Endothelial cell of umbilical vein (primary cell): ENCODE data around the gene LAMA5. TPM values are rescaled to one million over a fixed set of nuclear protein-coding genes. Genes with fewer than 3 reads are reported as not detected.

Experiments
- BruUV-seq: library from RNA; stranded (reverse); fragments of 400-500 nt; replicated peaks from 2 replicates; lab custom pipeline; 2021; lab: Mats Ljungman, UMichigan
- CTCF ChIA-PET: fragments of 300-600, 350-600 bp; sonication (Branson Sonifier 250); formaldehyde crosslinking; loops from one replicate; lab custom pipeline; 2021; ENCODE audit warnings: antibody characterized with exemption, inconsistent platforms; lab: Charles Lee
- POLR2A ChIA-PET: fragments of 300-600, 350-600 bp; sonication (Branson Sonifier 250); formaldehyde crosslinking; loops from one replicate; lab custom pipeline; 2021; ENCODE audit warnings: antibody characterized with exemption, inconsistent platforms; lab: Charles Lee
- DNase-seq: peaks from one replicate; pipeline ENCODE4 v3.0.0-alpha.2; 2011; ENCODE audit warnings: low read depth, low spot score
- FAIRE-seq: peaks from 2 replicates; lab custom pipeline; 2011; peaks lifted over from hg19 to GRCh38; lab: Jason Lieb, UNC
- H2AFZ ChIP-seq: 2 replicates; pipeline ENCODE4 v1.6.0; 2012; ENCODE audit warnings: low read depth, low read length, control low read depth, inconsistent platforms
- H3K27ac ChIP-seq: 2 replicates; pipeline ENCODE4 v1.5.1; 2011; ENCODE audit warnings: low read depth, mild to moderate bottlenecking, control low read depth, low read length, moderate library complexity; ENCODE audit not compliant: insufficient read depth
- H3K27me3 ChIP-seq, 2 experiments: 2 replicates each; pipeline versions ENCODE4 v1.6.0 to v1.6.1; 2011; ENCODE audit warnings: low read length in 2 of 2, mixed read lengths in 1 of 2; ENCODE audit not compliant: control insufficient read depth in 2 of 2, insufficient read depth in 2 of 2
- H3K36me3 ChIP-seq, 2 experiments: 2 replicates in 1 of 2; 3 replicates in 1 of 2; pipeline ENCODE4 v1.5.1; 2011; ENCODE audit warnings: low read length in 2 of 2, mild to moderate bottlenecking in 1 of 2, moderate library complexity in 1 of 2; ENCODE audit not compliant: control insufficient read depth in 2 of 2, insufficient read depth in 2 of 2; ENCODE audit errors: extremely low read depth in 1 of 2
- H3K4me1 ChIP-seq: 3 replicates; pipeline ENCODE4 v1.5.1; 2011; ENCODE audit warnings: mild to moderate bottlenecking, low read length; ENCODE audit not compliant: control insufficient read depth, insufficient read depth; ENCODE audit errors: extremely low read depth
- H3K4me2 ChIP-seq: 2 replicates; pipeline ENCODE4 v1.6.1; 2011; ENCODE audit warnings: low read length, control low read depth, mixed read lengths; ENCODE audit not compliant: insufficient read depth
- H3K4me3 ChIP-seq, 3 experiments: fragments of 200-600 bp in 1 of 3; sonication (generic), shearing (Covaris generic) in 1 of 3; replicated peaks in 1 of 3; 2 replicates each; pipeline ENCODE4 v1.5.1; 2011 to 2016; ENCODE audit warnings: control low read depth in 3 of 3, low read length in 3 of 3, mild to moderate bottlenecking in 2 of 3, inconsistent platforms in 1 of 3, low read depth in 1 of 3, moderate library complexity in 1 of 3; ENCODE audit not compliant: insufficient read depth in 1 of 3
- H3K79me2 ChIP-seq: 2 replicates; pipeline ENCODE4 v1.6.0; 2012; ENCODE audit warnings: low read length, inconsistent platforms; ENCODE audit not compliant: control insufficient read depth, insufficient read depth
- H3K9ac ChIP-seq: replicated peaks from 2 replicates; pipeline ENCODE3; 2011; ENCODE audit warnings: low read length, control low read depth; ENCODE audit not compliant: insufficient read depth; ENCODE audit errors: extremely low read depth
- H3K9me1 ChIP-seq: replicated peaks from 3 replicates; pipeline ENCODE4 v1.6.0; 2011; ENCODE audit warnings: mild to moderate bottlenecking, low read length; ENCODE audit not compliant: control insufficient read depth, insufficient read depth; ENCODE audit errors: extremely low read depth
- H3K9me3 ChIP-seq: replicated peaks from 2 replicates; pipeline ENCODE4 v1.5.1; 2012; ENCODE audit warnings: low read length, inconsistent platforms; ENCODE audit not compliant: control insufficient read depth, insufficient read depth
- H4K20me1 ChIP-seq: replicated peaks from 2 replicates; pipeline ENCODE3; 2011; ENCODE audit warnings: mild to moderate bottlenecking, low read length; ENCODE audit not compliant: control insufficient read depth, insufficient read depth; ENCODE audit errors: extremely low read depth
- CTCF ChIP-seq, 2 donors: IDR thresholded peaks; 1 replicate in 1 of 2; 2 replicates in 1 of 2; pipeline ENCODE4 v1.5.1; 2011; ENCODE audit warnings: low read length in 2 of 2, mild to moderate bottlenecking in 2 of 2, moderate library complexity in 2 of 2, control low read depth in 1 of 2, inconsistent platforms in 1 of 2, low read depth in 1 of 2; ENCODE audit not compliant: insufficient read depth in 1 of 2; ENCODE audit errors: extremely low read depth in 1 of 2
- EZH2 ChIP-seq: IDR thresholded peaks from 2 replicates; pipeline ENCODE4 v1.6.1; 2012; ENCODE audit warnings: borderline replicate concordance, low read depth, mild to moderate bottlenecking, moderate library complexity, low read length, inconsistent platforms; ENCODE audit not compliant: severe bottlenecking
- FOS ChIP-seq: IDR thresholded peaks from 2 replicates; pipeline ENCODE4 v1.6.1; 2011; ENCODE audit warnings: mild to moderate bottlenecking, low read length, moderate library complexity, borderline replicate concordance; ENCODE audit not compliant: insufficient read depth
- GATA2 ChIP-seq: IDR thresholded peaks from 2 replicates; pipeline ENCODE4 v1.7.0; 2011; ENCODE audit warnings: low read depth, mild to moderate bottlenecking, moderate library complexity, mixed read lengths, low read length; ENCODE audit not compliant: insufficient read length, insufficient read depth
- POLR2A ChIP-seq: IDR thresholded peaks from 2 replicates; pipeline ENCODE4 v1.6.1; 2012; ENCODE audit warnings: low read depth, mild to moderate bottlenecking, control low read depth, low read length
- POLR2AphosphoS5 ChIP-seq: IDR thresholded peaks from 2 replicates; pipeline ENCODE4 v1.6.1; 2012; ENCODE audit warnings: low read depth, mild to moderate bottlenecking, control low read depth, low read length, moderate library complexity; ENCODE audit not compliant: insufficient read depth
- dilution Hi-C: fragments of 300-500 bp; cut with MboI; formaldehyde crosslinking; loops from one replicate; pipeline ENCODE4 v1.15.0; 2019; ENCODE audit warnings: low sequenced_read_pairs; ENCODE audit not compliant: extremely low pct_ligation_motif_present
- intact Hi-C: fragments of 100-400 bp; cut with micrococcal nuclease; formaldehyde crosslinking; loops from one replicate; pipeline ENCODE4 v1.10.0; 2022
- polyA plus RNA-seq, 4 experiments: library from polyadenylated mRNA; depleted of rRNA in 3 of 4; stranded (reverse) in 3 of 4; unstranded in 1 of 4; fragments of >200 nt; gene quantifications; 2 replicates each; pipeline versions ENCODE4 v1.2.1 to v1.2.3, GENCODE V29; 2011 to 2012; ENCODE audit warnings: missing spikeins in 1 of 4
- total RNA-seq: library from RNA; stranded (reverse); gene quantifications from 2 replicates; pipeline ENCODE4 v1.2.3, GENCODE V29; 2021

Gene LAMA5
- total and polyA plus RNA-seq, 2 donors (not counting 3 experiments of a cell fraction or from before 2014, with no cell fraction given), result 24.0 to 145 TPM

GRCh38 chr20:62300319-62300718, 66.8 kb downstream of the LAMA5 start:
- Histone ChIP-seq H3K9me1 (no peaks in the 10 kb centered on the region), H3K9ac (no peak overlapping the region), H4K20me1 (no peaks in the 10 kb centered on the region), H3K27me3 (no peaks in the 10 kb centered on the region), H3K27ac (no peak overlapping the region), H3K9me3 (no peaks in the 10 kb centered on the region), H3K36me3 (peaks cover 0 to 5% of the 10 kb centered on the region in 2 experiments), H3K79me2 (peaks cover 22% of the 10 kb centered on the region), H3K4me3 (no peak overlapping the region), H3K4me1 (peaks cover 13% of the 10 kb centered on the region), H2AFZ (no peak overlapping the region), H3K4me2 (no peak overlapping the region)
- CTCF ChIA-PET, result interaction anchor here (0.8 to 3.4 kb wide), 5 partner anchors 65 to 104 kb away, joined by 4 to 46 read pairs (median 6); no protein-coding TSS in a partner anchor
- POLR2A ChIA-PET, result interaction anchor here (1.2 kb wide), 1 partner anchor 86 kb away, joined by 3 read pairs; no protein-coding TSS in a partner anchor
- intact Hi-C loops (loop anchor here (10.0 kb wide), 1 partner anchor 494 kb away; the partner anchor contains the start of gene MRGBP), dilution Hi-C loops (no loop called here)
- no peak for FAIRE-seq
- no peak for DNase-seq
- TF ChIP-seq EZH2 (no peak), CTCF (IDR thresholded peaks at IDR 0.05; ENCODE audit: extremely low read depth in 1 of 2, insufficient read depth in 1 of 2, low read depth in 1 of 2, low read length in 2 of 2) (no peak), POLR2A (no peak), POLR2AphosphoS5 (no peak), GATA2 (no peak), FOS (no peak)
- no TSS peak for BruUV-seq
